ENCODE measurements around the gene C16orf86. TPM values are rescaled to one million over a fixed set of nuclear protein-coding genes. Genes with fewer than 3 reads are reported as not detected.

Gene C16orf86
- total and polyA plus RNA-seq, 12 donors = 0.57 to 17.9 (median 8.0) TPM

DNA sequence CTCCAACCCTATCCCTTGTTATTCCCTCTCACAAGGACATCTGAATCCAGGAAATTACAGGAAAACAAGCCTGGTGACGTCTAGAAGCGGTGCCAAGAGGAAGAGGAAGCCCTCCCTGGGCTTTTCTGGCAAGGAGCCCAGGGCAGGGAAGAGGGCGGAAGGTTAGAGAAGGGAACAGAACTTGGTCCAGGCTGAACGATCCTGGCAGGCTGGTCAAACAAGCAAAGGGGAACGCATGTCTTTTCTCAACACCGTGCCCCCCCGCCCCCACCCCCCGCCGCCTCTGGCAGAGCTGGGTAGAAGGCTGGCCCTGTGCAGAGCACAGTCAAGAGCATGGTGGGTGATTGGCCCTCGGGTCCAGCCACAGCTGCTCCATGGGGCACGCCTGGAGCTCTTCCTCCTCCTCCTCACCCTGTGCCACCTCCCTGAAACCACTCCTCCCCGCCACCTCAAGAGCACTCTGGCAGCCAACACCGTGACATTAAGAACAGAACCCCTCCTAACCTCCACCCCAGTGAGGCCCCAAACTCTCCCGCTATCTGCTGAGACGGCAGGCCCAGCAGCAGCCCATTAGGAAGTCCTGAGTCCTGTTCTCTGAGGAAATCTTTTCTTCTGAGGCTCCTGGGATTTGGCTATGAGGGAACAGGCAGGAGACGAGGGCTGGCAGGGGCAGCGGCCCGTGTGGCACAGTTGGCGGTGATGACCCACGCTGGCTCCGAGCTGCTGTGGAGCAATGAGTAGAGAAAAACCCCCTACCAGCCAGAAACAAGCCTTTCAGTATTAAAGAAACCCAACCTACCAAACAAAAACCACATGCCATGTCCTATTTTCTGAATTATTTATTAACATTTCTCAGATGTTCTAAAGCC, 7.3 kb downstream of the C16orf86 start:
- WGBS, 4 donors = 40 to 57% (median 50%) methylated on average over 18 to 21 of the region's 21 CpGs
- peak; percentile 62 to 86 (median 73) for DNase-seq

GRCh38 chr16:67674851-67675578, 8.4 kb downstream of the C16orf86 start:
- DNase-seq = no peak
- intact Hi-C loops (cut with DNase I) = loop anchor here (5.0 to 10.0 kb wide), 4 partner anchors 140 to 360 kb away; no protein-coding TSS in a partner anchor
- H3K27me3 ChIP-seq = no peaks in the 10 kb centered on the region
- peaks cover 12 to 26% of the 10 kb centered on the region in 2 donors for H3K4me1 ChIP-seq (replicated peaks in 1 of 2)
- H3K4me3 ChIP-seq = no peak overlapping the region
- no peak for TF ChIP-seq CTCF (IDR thresholded peaks at IDR 0.05)
- no peak for TF ChIP-seq POLR2A (IDR thresholded peaks at IDR 0.05)
- no peaks in the 10 kb centered on the region for H3K9me3 ChIP-seq (replicated peaks in 1 of 3)
- WGBS, 4 donors = 92 to 100% (median 95%) methylated on average over 1 to 28 of the region's 28 CpGs
- H3K27ac ChIP-seq = peak overlapping the region in 2 of 5 donors; percentile 72 to 87
- H3K36me3 ChIP-seq (replicated peaks in 1 of 2) = peaks cover 0 to 9% of the 10 kb centered on the region in 2 donors

More for the DNA sequence above, 7.3 kb downstream of the C16orf86 start:
- Histone ChIP-seq H3K4me1 (replicated peaks in 1 of 2) (peaks cover 12 to 26% of the 10 kb centered on the region in 2 donors), H3K4me3 (no peak overlapping the region), H3K36me3 (replicated peaks in 1 of 2) (peaks cover 0 to 9% of the 10 kb centered on the region in 2 donors), H3K9me3 (replicated peaks in 1 of 3) (no peaks in the 10 kb centered on the region), H3K27ac (peak overlapping the region; percentile 18 to 87 (median 47)), H3K27me3 (no peaks in the 10 kb centered on the region)
- intact Hi-C loops (cut with DNase I) = loop anchor here (5.0 to 10.0 kb wide), 4 partner anchors 141 to 361 kb away; no protein-coding TSS in a partner anchor
- TF ChIP-seq CTCF (IDR thresholded peaks at IDR 0.05) = no peak
- TF ChIP-seq POLR2A (IDR thresholded peaks at IDR 0.05) = no peak

- Histone ChIP-seq H3K27me3 (no peaks in the 10 kb centered on the region), H3K4me3 (no peak overlapping the region), H3K4me1 (replicated peaks in 1 of 2) (peaks cover 12 to 26% of the 10 kb centered on the region in 2 donors), H3K36me3 (replicated peaks in 1 of 2) (peaks cover 0 to 9% of the 10 kb centered on the region in 2 donors), H3K27ac (no peak overlapping the region), H3K9me3 (replicated peaks in 1 of 3) (no peaks in the 10 kb centered on the region)
- WGBS, 4 donors = 94 to 100% (median 97%) methylated on average over 3 to 17 of the region's 17 CpGs
- intact Hi-C loops (cut with DNase I) = loop anchor here (10.0 kb wide), 3 partner anchors 139 to 359 kb away; no protein-coding TSS in a partner anchor
- DNase-seq = no peak
- no peak for TF ChIP-seq POLR2A (IDR thresholded peaks at IDR 0.05)
- TF ChIP-seq CTCF (IDR thresholded peaks at IDR 0.05) = no peak
Measured at GRCh38 chr16:67675579-67675935, 8.9 kb downstream of the C16orf86 start.

GRCh38 chr16:67675999-67676398, 9.4 kb downstream of the C16orf86 start:
- 94 to 98% (median 97%) methylated on average over 7 of the region's 7 CpGs for WGBS, 4 donors

More at GRCh38 chr16:67675999-67676398, 9.4 kb downstream of the C16orf86 start:
- Histone ChIP-seq H3K27ac (no peak overlapping the region), H3K9me3 (replicated peaks in 1 of 3) (no peaks in the 10 kb centered on the region), H3K36me3 (replicated peaks in 1 of 2) (peaks cover 0 to 9% of the 10 kb centered on the region in 2 donors), H3K4me1 (replicated peaks in 1 of 2) (peaks cover 12 to 26% of the 10 kb centered on the region in 2 donors), H3K27me3 (no peaks in the 10 kb centered on the region), H3K4me3 (no peak overlapping the region)
- DNase-seq = no peak
- TF ChIP-seq CTCF (IDR thresholded peaks at IDR 0.05) = no peak
- intact Hi-C loops (cut with DNase I) = loop anchor here (10.0 kb wide), 3 partner anchors 139 to 359 kb away; no protein-coding TSS in a partner anchor

Data from adrenal gland (tissue), 12 donors.